ENCODE measurements around the gene STK17B. TPM values are rescaled to one million over a fixed set of nuclear protein-coding genes. Genes with fewer than 3 reads are reported as not detected.

Gene STK17B
- total and polyA plus RNA-seq, 10 of the 15 experiments (the other 5 are each of a cell fraction or from before 2014, with no cell fraction given), result 21.2 to 108 (median 53.7) TPM

DNA sequence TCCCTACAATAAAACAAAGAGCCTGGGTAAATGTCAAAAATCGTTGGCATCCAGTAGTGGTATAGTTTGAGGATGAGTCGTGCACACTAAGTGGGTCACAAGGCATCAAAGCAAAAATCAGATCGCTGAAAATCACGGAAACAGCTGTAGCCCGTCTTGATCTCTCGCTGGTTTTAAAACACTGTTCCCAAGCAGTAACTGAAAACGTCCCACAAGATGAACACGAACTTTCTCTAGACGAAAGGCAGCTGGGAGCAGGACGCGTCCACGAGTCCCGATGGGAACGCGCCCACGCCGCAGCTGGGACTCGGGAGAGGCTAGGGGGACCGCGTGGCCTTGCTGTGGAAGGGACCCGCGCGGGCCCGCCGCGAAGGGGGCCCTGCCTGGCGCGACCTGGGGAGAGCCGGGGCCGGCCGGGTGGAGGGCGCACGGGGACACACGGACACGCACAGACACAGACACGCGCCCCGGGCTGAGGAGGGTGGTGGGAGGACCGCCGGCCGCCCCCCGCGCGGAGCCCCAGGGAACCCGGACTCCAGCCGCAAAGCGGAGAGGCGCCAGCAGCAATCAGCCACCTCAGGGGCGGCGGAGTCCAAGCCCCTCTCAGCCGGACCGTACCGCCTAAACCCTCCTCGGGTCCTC, 651 bp downstream of the STK17B start:
- H3K27ac ChIP-seq (ENCODE audit: control insufficient read depth, insufficient read depth), result peak overlapping the region; percentile 87
- intact Hi-C loops (cut with micrococcal nuclease; ENCODE audit: unreplicated experiment), result loop anchor here (2.0 to 10.0 kb wide), 2 partner anchors 104 to 1134 kb away; no protein-coding TSS in a partner anchor
- H4K20me1 ChIP-seq (ENCODE audit: control insufficient read depth, insufficient read depth), result peaks cover 2% of the 10 kb centered on the region; the same call in 1 of the 2 replicates
- WGBS (ENCODE audit: insufficient coverage, insufficient replicate concordance, low lambda C conversion rate, missing lambda C conversion rate), result 1% methylated on average over 35 of the region's 54 CpGs
- DNase-seq (ENCODE audit: low read depth, low spot score), result no peak
- no peaks in the 10 kb centered on the region; a peak in 2 of 4 replicates for H3K36me3 ChIP-seq (ENCODE audit: control insufficient read depth in 2 of 2, insufficient read depth in 2 of 2, low read length in 1 of 2)
- H3K9me3 ChIP-seq (replicated peaks; ENCODE audit: control insufficient read depth, insufficient read depth, low read length), result no peaks in the 10 kb centered on the region
- in situ Hi-C loops (cut with MboI), result loop anchor here (25.0 kb wide), 1 partner anchor 92 kb away; no protein-coding TSS in a partner anchor
- peak; percentile 17 for ATAC-seq
- peak overlapping the region; percentile 40; the same call in 1 of the 2 replicates for H3K4me2 ChIP-seq (ENCODE audit: control insufficient read depth, insufficient read depth)
- SMC1A ChIA-PET (ENCODE audit: uncharacterized antibody, unreplicated experiment), result interaction anchor here (1.0 to 4.4 kb wide), 19 partner anchors 8 to 105 kb away, joined by 3 to 34 read pairs (median 8); no protein-coding TSS in a partner anchor
- CTCF ChIA-PET, result interaction anchor here (0.9 to 3.4 kb wide), 8 partner anchors 12 to 105 kb away, joined by 3 to 13 read pairs (median 4); no protein-coding TSS in a partner anchor
- peaks cover 56% of the 10 kb centered on the region for H3K79me2 ChIP-seq (ENCODE audit: control insufficient read depth, insufficient read depth, low read length)
- H3K9ac ChIP-seq (ENCODE audit: control insufficient read depth, insufficient read depth, low read length), result peak overlapping the region; percentile 90
- RAD21 ChIA-PET (ENCODE audit: unreplicated experiment), result interaction anchor here (0.7 to 4.0 kb wide), 20 partner anchors 8 to 1142 kb away, joined by 3 to 39 read pairs (median 4); partner anchors contain the start of gene DNAH7
- no peak overlapping the region; the same call in 1 of the 2 replicates for H2AFZ ChIP-seq (ENCODE audit: control insufficient read depth, low read depth, low read length)
- POLR2A ChIA-PET, result interaction anchor here (0.6 to 2.7 kb wide), 20 partner anchors 8 to 104 kb away, joined by 3 to 18 read pairs (median 4); no protein-coding TSS in a partner anchor
- BruUV-seq (replicated peaks), result no TSS peak
- H3K4me1 ChIP-seq (ENCODE audit: control insufficient read depth, insufficient read depth, low read length), result peaks cover 13% of the 10 kb centered on the region
- no peaks in the 10 kb centered on the region for H3K27me3 ChIP-seq (replicated peaks in 1 of 2; ENCODE audit: control insufficient read depth in 2 of 2, insufficient read depth in 2 of 2, low read length in 1 of 2)
- peak overlapping the region; percentile 98 for H3K4me3 ChIP-seq
- no peak for FAIRE-seq
- TF ChIP-seq POLR2AphosphoS2 (IDR thresholded peaks at IDR 0.05; ENCODE audit: low read depth, low read length) (0 out of 2 replicates have a peak, but pooled peaks have one; percentile 15), SIN3A (IDR thresholded peaks at IDR 0.05; ENCODE audit: low read depth, low read length) (peak; percentile 68), BCL3 (IDR thresholded peaks at IDR 0.05; ENCODE audit: borderline replicate concordance, insufficient read depth, low read depth, low read length, poor library complexity, severe bottlenecking) (no peak), BCL11A (IDR thresholded peaks at IDR 0.05; ENCODE audit: low read depth, low read length) (no peak), CHD1 (IDR thresholded peaks at IDR 0.05; ENCODE audit: low read depth, low read length) (0 out of 2 replicates have a peak, but pooled peaks have one; percentile 14), SPI1 (IDR thresholded peaks at IDR 0.05; ENCODE audit: borderline replicate concordance, insufficient read depth, low read depth, low read length) (no peak), ESRRA (IDR thresholded peaks at IDR 0.05; ENCODE audit: low read length) (no peak), NR2C1 (IDR thresholded peaks at IDR 0.05) (no peak), NFXL1 (IDR thresholded peaks at IDR 0.05; ENCODE audit: borderline replicate concordance) (no peak)
- TF ChIP-seq, protein P1, sequence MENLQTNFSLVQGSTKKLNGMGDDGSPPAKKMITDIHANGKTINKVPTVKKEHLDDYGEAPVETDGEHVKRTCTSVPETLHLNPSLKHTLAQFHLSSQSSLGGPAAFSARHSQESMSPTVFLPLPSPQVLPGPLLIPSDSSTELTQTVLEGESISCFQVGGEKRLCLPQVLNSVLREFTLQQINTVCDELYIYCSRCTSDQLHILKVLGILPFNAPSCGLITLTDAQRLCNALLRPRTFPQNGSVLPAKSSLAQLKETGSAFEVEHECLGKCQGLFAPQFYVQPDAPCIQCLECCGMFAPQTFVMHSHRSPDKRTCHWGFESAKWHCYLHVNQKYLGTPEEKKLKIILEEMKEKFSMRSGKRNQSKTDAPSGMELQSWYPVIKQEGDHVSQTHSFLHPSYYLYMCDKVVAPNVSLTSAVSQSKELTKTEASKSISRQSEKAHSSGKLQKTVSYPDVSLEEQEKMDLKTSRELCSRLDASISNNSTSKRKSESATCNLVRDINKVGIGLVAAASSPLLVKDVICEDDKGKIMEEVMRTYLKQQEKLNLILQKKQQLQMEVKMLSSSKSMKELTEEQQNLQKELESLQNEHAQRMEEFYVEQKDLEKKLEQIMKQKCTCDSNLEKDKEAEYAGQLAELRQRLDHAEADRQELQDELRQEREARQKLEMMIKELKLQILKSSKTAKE (IDR thresholded peaks at IDR 0.05; ENCODE audit: low read depth, poor library complexity, severe bottlenecking), result no peak
- TF ChIP-seq, protein P2, sequence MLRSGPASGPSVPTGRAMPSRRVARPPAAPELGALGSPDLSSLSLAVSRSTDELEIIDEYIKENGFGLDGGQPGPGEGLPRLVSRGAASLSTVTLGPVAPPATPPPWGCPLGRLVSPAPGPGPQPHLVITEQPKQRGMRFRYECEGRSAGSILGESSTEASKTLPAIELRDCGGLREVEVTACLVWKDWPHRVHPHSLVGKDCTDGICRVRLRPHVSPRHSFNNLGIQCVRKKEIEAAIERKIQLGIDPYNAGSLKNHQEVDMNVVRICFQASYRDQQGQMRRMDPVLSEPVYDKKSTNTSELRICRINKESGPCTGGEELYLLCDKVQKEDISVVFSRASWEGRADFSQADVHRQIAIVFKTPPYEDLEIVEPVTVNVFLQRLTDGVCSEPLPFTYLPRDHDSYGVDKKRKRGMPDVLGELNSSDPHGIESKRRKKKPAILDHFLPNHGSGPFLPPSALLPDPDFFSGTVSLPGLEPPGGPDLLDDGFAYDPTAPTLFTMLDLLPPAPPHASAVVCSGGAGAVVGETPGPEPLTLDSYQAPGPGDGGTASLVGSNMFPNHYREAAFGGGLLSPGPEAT (IDR thresholded peaks at IDR 0.05; ENCODE audit: low read depth), result no peak
- TF ChIP-seq, protein P3, sequence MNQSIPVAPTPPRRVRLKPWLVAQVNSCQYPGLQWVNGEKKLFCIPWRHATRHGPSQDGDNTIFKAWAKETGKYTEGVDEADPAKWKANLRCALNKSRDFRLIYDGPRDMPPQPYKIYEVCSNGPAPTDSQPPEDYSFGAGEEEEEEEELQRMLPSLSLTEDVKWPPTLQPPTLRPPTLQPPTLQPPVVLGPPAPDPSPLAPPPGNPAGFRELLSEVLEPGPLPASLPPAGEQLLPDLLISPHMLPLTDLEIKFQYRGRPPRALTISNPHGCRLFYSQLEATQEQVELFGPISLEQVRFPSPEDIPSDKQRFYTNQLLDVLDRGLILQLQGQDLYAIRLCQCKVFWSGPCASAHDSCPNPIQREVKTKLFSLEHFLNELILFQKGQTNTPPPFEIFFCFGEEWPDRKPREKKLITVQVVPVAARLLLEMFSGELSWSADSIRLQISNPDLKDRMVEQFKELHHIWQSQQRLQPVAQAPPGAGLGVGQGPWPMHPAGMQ (IDR thresholded peaks at IDR 0.05; ENCODE audit: borderline replicate concordance), result no peak

Data from GM12878 (cell line).